BE2C (cell line): Measurements from ENCODE around the gene SLC17A8.

ENCODE experiments used
- DNase-seq: peaks from one replicate; pipeline ENCODE4 v3.0.0-alpha.2; 2020
- H3K27me3 ChIP-seq: fragments of 250-450 bp; sonication (Bioruptor Pico); 2 replicates; pipeline ENCODE4 v1.5.1; 2020; ENCODE audit warnings: mild to moderate bottlenecking
- H3K36me3 ChIP-seq: fragments of 250-450 bp; sonication (Bioruptor Pico); 2 replicates; pipeline ENCODE4 v1.5.1; 2020; ENCODE audit warnings: mild to moderate bottlenecking
- H3K4me1 ChIP-seq: fragments of 250-450 bp; sonication (Bioruptor Pico); 2 replicates; pipeline ENCODE4 v1.5.1; 2020
- H3K4me3 ChIP-seq: 2 replicates; pipeline ENCODE4 v1.5.1; 2011; ENCODE audit warnings: low read depth, low read length
- H3K9me3 ChIP-seq: fragments of 250-450 bp; sonication (Bioruptor Pico); 2 replicates; pipeline ENCODE4 v1.5.1; 2020
- TF ChIP-seq, protein P1 (sequence below): IDR thresholded peaks from 2 replicates; pipeline ENCODE4 v1.5.1; 2012; ENCODE audit warnings: mild to moderate bottlenecking, low read depth, low read length

SLC17A8 gene

DNA sequence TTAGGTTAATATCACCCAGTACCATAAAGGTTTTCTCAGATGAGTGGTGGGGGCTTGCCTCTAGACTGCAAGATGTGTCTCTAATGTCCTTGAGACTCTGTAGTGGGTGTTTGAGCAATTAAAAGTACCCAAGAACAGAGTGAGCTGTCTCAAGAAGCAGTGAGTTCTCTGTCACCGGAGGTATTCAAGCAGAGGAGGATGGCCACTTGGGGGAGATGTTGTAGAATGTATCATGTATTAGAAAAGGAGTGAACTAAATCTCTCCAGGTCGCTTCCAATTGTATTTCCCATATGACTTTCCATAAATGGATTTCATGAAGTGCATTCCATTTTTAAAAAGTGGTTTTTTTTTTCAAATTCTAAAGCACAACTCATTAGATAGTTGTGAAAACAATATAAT is 35.0 kb downstream of the SLC17A8 start:
- Histone ChIP-seq H3K36me3 (no peaks in the 10 kb centered on the region), H3K9me3 (no peaks in the 10 kb centered on the region), H3K4me1 (no peaks in the 10 kb centered on the region), H3K4me3 (no peak overlapping the region), H3K27me3 (no peaks in the 10 kb centered on the region)
- no peak for DNase-seq
- TF ChIP-seq, protein P1, sequence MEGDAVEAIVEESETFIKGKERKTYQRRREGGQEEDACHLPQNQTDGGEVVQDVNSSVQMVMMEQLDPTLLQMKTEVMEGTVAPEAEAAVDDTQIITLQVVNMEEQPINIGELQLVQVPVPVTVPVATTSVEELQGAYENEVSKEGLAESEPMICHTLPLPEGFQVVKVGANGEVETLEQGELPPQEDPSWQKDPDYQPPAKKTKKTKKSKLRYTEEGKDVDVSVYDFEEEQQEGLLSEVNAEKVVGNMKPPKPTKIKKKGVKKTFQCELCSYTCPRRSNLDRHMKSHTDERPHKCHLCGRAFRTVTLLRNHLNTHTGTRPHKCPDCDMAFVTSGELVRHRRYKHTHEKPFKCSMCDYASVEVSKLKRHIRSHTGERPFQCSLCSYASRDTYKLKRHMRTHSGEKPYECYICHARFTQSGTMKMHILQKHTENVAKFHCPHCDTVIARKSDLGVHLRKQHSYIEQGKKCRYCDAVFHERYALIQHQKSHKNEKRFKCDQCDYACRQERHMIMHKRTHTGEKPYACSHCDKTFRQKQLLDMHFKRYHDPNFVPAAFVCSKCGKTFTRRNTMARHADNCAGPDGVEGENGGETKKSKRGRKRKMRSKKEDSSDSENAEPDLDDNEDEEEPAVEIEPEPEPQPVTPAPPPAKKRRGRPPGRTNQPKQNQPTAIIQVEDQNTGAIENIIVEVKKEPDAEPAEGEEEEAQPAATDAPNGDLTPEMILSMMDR, result 0 out of 2 replicates have a peak, but pooled peaks have one; percentile 10

DNA sequence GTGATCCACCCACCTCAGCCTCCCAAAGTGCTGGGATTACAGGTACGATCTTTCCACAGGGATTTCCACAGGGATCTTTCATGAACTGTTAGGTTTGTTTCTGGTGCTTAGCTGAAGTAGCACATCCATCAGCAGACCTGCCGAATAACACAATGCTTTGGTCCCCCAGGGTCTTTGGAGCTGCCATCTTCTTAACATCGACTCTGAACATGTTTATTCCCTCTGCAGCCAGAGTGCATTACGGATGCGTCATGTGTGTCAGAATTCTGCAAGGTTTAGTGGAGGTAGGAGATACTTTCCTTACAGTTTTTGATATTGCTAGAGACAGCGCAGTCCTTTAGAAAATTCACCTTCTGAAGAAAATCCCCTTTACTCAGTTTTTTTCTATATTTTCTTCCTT is 36.3 kb downstream of the SLC17A8 start:
- Histone ChIP-seq H3K4me3 (no peak overlapping the region), H3K36me3 (no peaks in the 10 kb centered on the region), H3K9me3 (no peaks in the 10 kb centered on the region), H3K4me1 (no peaks in the 10 kb centered on the region; the same call in 1 of the 2 replicates), H3K27me3 (no peaks in the 10 kb centered on the region)
- TF ChIP-seq, protein P1, result no peak
- no peak for DNase-seq

DNA sequence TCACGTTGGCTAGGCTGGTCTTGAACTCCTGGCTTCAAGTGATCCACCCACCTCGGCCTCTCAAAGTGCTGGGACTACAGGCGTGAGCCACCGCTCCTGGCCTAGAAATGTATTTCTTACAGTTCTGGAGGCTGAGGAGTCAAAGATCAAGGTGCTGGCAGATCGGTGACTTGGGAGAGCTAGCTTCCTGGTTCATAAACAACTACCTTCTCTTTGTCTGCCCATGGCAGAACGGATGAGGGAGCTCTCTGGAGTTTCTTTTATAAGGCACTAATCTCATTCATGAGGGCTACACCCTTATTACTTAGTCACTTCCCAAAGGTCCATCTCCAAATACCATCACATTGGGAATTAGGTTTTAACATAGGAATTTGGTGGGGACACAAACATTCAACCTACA is 38.9 kb downstream of the SLC17A8 start:
- TF ChIP-seq, protein P1, result no peak
- Histone ChIP-seq H3K4me1 (no peaks in the 10 kb centered on the region; the same call in 1 of the 2 replicates), H3K9me3 (no peaks in the 10 kb centered on the region), H3K27me3 (no peaks in the 10 kb centered on the region), H3K36me3 (no peaks in the 10 kb centered on the region), H3K4me3 (no peak overlapping the region)
- DNase-seq, result no peak

DNA sequence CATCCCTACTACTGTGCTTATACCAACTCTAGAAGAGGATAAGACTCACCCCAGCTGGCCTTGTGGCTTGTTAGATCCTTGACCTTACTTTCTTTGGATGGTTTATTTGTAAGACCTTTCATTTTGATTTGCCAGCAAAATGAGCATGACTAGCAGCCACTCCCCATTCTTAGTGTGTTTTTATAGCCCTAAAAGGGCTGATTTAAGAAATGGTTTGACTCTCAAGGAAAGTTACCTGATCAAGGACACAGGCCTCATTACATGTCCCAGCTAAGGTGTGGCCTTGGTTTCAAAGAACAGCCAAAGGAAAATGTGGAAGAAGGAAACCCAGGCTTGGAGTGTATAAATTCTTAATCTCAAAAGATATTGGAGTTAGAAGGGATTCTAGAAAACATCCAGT is 41.4 kb downstream of the SLC17A8 start:
- Histone ChIP-seq H3K27me3 (no peaks in the 10 kb centered on the region), H3K9me3 (no peaks in the 10 kb centered on the region), H3K4me3 (no peak overlapping the region), H3K4me1 (no peaks in the 10 kb centered on the region; the same call in 1 of the 2 replicates), H3K36me3 (no peaks in the 10 kb centered on the region)
- DNase-seq, result no peak
- TF ChIP-seq, protein P1, result no peak

DNA sequence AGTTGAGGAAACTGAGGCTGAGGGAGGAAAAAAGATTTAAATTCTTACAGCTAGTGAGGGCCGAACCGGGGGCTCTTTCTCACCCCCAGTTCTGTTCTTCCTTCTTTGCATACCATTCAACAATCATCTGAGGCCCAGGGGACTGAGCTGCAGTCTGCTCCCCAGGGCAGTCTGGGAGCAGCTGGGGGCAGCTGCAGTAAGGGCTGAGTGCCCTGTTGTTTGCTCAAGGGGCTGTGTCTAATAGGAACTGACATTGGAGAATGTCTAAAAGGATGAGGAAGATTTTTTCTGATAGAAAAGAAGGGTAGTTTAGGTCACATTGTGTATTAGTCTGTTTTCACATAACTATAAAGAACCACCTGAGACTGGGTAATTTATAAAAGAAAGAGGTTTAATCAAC is 42.2 kb downstream of the SLC17A8 start:
- peak; percentile 22 for DNase-seq
- TF ChIP-seq, protein P1, result no peak
- Histone ChIP-seq H3K36me3 (no peaks in the 10 kb centered on the region), H3K9me3 (no peaks in the 10 kb centered on the region), H3K4me1 (no peaks in the 10 kb centered on the region; the same call in 1 of the 2 replicates), H3K27me3 (no peaks in the 10 kb centered on the region), H3K4me3 (no peak overlapping the region)

DNA sequence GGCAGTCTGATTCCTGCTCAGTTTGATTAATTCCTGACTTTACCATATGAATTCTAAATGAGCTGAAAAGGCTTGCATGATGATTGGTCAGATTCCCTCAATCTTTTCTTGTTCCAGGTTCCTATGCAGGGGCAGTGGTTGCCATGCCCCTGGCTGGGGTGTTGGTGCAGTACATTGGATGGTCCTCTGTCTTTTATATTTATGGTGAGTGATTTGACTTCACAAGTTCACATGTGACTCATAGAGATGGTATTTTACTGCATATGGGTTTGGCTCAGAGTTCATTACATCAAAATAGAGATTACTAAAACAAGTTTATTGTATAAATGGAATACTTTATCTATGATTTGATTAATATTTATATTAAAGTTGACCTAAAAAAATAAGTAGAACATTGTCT is 44.8 kb downstream of the SLC17A8 start:
- H3K36me3 ChIP-seq, result no peaks in the 10 kb centered on the region
- no peaks in the 10 kb centered on the region; the same call in 1 of the 2 replicates for H3K4me1 ChIP-seq
- no peak overlapping the region for H3K4me3 ChIP-seq
- H3K9me3 ChIP-seq, result no peaks in the 10 kb centered on the region
- TF ChIP-seq, protein P1, result no peak
- H3K27me3 ChIP-seq, result no peaks in the 10 kb centered on the region
- DNase-seq, result no peak
